Measurements from ENCODE around the gene KCNE2. TPM values are rescaled to one million over a fixed set of nuclear protein-coding genes. Genes with fewer than 3 reads are reported as not detected.
"Not testable (repeated sequence)": the region's sequence is repeated elsewhere in the genome, so short reads cannot be mapped to it uniquely, and the experiment has no call there.

The KCNE2 gene
- total RNA-seq, 2 donors from 2014 or later, result not detected

DNA sequence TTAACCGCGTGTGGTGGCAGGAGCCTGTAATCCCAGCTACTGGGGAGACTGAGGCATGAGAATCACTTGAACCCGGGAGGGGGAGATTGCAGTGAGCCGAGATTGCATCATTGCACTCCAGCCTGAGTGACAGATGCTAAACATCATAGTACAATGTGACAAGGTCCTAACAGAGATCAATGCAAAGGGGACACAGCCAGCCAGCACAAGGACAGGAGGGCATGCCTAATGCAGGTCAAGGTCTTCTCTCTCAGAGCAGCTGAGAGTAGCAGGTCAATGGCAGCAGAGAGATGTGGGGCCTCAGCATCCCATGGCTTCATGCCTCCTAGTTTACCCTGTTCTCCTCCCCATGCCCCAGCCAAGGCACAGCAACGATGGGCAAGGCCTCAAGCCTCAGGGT, 8.5 kb downstream of the KCNE2 start:
- TF ChIP-seq, protein P1, sequence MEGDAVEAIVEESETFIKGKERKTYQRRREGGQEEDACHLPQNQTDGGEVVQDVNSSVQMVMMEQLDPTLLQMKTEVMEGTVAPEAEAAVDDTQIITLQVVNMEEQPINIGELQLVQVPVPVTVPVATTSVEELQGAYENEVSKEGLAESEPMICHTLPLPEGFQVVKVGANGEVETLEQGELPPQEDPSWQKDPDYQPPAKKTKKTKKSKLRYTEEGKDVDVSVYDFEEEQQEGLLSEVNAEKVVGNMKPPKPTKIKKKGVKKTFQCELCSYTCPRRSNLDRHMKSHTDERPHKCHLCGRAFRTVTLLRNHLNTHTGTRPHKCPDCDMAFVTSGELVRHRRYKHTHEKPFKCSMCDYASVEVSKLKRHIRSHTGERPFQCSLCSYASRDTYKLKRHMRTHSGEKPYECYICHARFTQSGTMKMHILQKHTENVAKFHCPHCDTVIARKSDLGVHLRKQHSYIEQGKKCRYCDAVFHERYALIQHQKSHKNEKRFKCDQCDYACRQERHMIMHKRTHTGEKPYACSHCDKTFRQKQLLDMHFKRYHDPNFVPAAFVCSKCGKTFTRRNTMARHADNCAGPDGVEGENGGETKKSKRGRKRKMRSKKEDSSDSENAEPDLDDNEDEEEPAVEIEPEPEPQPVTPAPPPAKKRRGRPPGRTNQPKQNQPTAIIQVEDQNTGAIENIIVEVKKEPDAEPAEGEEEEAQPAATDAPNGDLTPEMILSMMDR (IDR thresholded peaks at IDR 0.05), result no peak

DNA sequence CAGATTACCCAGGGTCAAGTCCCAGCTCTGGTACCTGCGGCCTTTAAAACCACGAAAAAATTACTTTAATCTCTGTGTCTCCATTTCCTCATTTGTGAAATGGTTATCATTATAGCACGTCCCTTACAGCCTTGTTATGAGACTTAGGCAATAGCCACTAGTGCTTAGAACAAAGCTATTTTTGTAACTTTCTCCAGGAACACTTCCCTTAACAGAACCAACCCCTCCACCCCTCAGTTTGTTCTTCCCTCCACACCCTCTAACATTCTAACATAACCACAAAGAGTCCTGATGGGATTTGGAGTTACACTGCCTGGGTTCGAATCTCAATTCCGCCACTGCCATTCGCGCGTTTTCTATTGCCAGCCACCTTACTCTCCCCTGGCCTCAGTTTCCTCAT, 10.7 kb downstream of the KCNE2 start:
- H3K9me3 ChIP-seq; H3K4me1 ChIP-seq; H3K27me3 ChIP-seq; H3K4me3 ChIP-seq; H3K27ac ChIP-seq; H3K36me3 ChIP-seq; DNase-seq (ENCODE audit: low spot score): not testable (repeated sequence)

More for the DNA sequence above, 8.5 kb downstream of the KCNE2 start:
- H3K36me3 ChIP-seq, result no peaks in the 10 kb centered on the region
- no peaks in the 10 kb centered on the region for H3K27me3 ChIP-seq
- peaks cover 0 to under 1% of the 10 kb centered on the region in 2 donors for H3K4me1 ChIP-seq
- H3K9me3 ChIP-seq, result no peaks in the 10 kb centered on the region
- H3K4me3 ChIP-seq, result no peak overlapping the region
- DNase-seq (ENCODE audit: low spot score), result no peak
- no peak overlapping the region for H3K27ac ChIP-seq

DNA sequence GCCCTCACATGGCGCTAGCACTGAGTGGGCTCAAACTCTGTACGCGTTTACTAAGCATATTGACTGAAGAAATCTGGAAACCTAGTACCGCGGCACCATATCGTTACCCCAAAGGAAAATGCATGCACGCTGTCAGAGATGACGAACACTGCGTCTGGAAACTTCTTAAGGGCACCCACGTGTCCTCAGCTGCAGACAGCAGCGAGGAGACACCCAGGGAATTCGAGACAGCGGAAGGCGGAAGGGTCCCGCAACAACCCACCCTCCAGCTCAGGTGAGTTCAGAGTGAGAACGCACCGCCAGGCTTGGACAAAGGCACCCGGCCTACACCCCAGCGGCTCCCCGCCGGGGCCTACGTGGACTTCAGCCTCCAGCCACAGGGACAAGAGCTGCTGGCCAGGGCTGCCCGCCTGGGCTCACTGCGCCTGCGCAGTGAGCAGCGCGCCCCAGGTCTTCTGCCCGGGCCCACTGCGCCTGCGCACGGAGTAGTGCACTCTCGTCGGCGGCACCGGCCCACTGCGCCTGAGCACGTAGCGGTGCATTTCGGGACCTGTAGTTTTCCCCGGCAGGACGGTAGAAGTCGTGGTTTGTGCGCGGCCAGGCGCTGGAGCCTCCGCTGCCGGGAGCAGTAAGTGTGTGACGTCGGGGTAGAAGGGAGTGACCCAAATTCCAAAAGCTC, 11.3 kb downstream of the KCNE2 start, which contains the start of gene SMIM11:
Gene SMIM11, plus strand, starts transcription at position 568 of the 679 bp plus-strand sequence. CDS start 3,998 bp downstream, outside the sequence.
- DNase-seq (ENCODE audit: low spot score); H3K4me3 ChIP-seq; H3K9me3 ChIP-seq; H3K36me3 ChIP-seq; H3K27me3 ChIP-seq; H3K4me1 ChIP-seq; H3K27ac ChIP-seq: not testable (repeated sequence)

DNA sequence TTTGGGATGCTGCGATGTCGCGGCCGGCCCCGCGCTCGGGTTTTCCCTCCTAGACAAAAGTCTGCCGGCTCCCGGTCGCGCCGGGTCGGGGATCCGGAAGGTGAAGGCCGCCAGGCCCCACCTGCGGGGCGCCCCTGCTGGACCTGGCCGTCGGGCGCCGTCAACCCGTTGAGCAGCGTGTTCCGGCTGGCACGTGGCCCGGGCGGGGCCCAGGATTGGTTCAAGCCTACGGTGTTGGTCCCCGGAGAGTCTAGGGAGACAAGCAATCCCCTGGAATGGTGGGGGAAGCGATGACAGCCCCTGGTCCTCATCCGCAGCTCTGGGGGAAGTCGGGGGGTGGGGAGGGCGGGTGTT, 11.8 kb downstream of the KCNE2 start:
- DNase-seq (ENCODE audit: low spot score); H3K9me3 ChIP-seq; H3K4me1 ChIP-seq; H3K27me3 ChIP-seq; H3K4me3 ChIP-seq; H3K36me3 ChIP-seq; H3K27ac ChIP-seq: not testable (repeated sequence)

DNA sequence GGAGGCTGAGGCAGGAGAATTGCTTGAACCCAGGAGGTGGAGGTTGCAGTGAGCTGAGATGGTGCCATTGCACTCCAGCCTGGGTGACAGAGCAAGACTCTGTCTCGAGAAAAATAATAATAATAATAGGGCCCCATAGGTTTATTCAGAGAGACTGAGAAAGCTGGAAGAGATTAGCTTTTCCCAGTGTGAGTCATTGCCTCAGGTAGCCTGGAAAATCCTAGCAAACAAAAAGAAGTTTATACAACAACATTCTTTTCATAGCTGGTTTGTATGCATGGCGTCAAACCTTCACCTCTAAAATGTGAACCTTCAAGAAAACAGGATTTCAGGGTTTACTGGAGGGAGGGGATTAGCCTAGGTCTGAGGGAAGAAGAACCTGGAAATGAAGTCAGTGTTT, 19.3 kb downstream of the KCNE2 start:
- not testable (repeated sequence) for H3K4me3 ChIP-seq; H3K27me3 ChIP-seq; H3K9me3 ChIP-seq; DNase-seq (ENCODE audit: low spot score); H3K4me1 ChIP-seq; H3K27ac ChIP-seq; H3K36me3 ChIP-seq

DNA sequence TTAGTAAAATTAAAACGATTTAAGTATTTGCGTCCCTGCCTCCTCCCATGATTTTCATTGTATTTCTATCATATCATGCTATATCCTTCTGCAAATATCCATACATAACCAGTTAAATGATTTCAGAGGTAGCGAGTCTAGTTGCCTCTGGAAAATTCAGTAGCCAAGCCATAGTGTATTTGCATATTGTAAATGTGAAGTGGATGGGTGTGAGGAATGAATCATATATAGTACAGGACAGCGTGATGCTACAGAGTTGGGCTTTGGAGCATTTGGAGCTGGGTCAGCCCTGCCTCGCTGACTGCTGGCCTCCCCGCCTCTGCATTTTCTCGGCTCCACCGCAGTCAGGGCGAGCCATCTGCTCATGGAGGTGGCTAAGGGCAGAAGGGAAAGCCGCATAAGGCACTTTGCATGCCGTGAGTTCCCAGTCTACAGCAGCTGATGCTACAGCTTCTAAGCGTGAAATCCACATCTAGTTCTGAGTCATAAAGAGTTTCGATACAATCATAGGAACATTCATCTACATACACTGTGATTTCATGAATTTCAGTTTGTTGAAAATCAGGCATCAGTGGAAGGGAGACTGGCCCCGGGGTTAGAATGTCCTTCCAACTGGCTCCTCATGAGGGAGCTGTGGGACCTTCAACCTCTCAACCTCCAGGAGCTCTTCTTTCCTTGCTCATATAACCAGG, 20.1 kb downstream of the KCNE2 start:
- not testable (repeated sequence) for H3K27me3 ChIP-seq; DNase-seq (ENCODE audit: low spot score); H3K9me3 ChIP-seq; H3K27ac ChIP-seq; H3K36me3 ChIP-seq; H3K4me3 ChIP-seq; H3K4me1 ChIP-seq

DNA sequence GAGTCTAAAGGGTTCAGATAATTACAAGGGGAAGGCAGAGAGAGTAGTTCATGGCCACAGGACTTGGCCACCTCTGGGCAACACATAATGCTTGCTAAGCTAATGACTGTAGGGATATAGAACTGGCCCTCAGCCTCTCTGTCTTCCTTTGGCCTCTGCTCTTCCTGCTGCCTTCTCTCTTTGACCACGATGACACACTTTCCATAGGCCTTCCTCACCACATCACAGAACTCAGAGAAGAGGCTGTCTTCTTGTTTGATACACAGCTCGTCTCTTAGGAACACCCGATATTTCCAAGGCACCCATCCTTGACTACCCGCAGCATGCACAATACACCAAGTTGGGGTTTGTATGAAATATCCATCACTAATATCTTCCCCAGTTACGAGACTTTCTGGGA, 36.7 kb downstream of the KCNE2 start:
- H3K9me3 ChIP-seq; H3K4me3 ChIP-seq; H3K27ac ChIP-seq; H3K36me3 ChIP-seq; H3K27me3 ChIP-seq; H3K4me1 ChIP-seq; DNase-seq (ENCODE audit: low spot score): not testable (repeated sequence)

DNA sequence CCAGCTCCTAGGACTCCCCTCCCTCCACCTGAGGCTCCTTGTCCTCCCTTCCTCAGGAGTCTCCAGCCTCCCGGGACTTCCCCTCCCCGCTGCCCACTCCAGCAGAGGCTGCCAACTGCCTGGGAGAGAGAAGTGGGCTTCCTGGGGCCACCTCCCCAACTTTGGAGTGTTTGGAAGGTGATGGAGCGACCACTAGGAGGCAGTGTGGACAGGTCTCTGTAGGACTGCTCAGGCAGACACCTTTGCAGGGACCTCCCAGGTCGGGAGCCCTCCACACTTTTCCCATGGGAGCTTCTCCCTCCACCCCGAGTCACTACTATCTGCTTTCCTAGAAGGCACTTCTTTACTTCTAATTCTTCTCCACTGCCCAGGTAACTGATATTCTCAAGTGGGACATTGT, 40.9 kb downstream of the KCNE2 start:
- not testable (repeated sequence) for H3K9me3 ChIP-seq; DNase-seq (ENCODE audit: low spot score); H3K27me3 ChIP-seq; H3K36me3 ChIP-seq; H3K27ac ChIP-seq; H3K4me3 ChIP-seq; H3K4me1 ChIP-seq

DNA sequence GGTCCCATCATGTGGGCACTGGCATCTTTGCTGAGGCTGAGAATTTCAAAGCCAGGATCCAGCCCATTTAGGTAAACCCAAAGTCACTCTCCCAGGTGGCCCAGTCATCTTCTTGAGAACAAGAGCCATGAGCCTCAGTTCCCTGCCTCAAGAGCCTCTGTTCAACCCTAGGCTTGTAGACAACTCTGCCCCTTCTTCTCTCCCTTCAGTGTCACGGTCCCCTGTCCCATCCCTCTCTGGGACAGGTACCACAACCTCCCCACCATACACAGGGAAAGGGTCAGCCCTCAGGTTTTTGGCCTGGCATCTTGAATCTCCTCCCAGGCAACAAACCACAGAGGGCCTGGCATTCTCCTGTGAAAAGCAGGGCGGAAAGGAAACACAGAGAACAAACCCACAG, 41.9 kb downstream of the KCNE2 start:
- not testable (repeated sequence) for H3K27me3 ChIP-seq; H3K36me3 ChIP-seq; H3K9me3 ChIP-seq; DNase-seq (ENCODE audit: low spot score); H3K27ac ChIP-seq; H3K4me3 ChIP-seq; H3K4me1 ChIP-seq

DNA sequence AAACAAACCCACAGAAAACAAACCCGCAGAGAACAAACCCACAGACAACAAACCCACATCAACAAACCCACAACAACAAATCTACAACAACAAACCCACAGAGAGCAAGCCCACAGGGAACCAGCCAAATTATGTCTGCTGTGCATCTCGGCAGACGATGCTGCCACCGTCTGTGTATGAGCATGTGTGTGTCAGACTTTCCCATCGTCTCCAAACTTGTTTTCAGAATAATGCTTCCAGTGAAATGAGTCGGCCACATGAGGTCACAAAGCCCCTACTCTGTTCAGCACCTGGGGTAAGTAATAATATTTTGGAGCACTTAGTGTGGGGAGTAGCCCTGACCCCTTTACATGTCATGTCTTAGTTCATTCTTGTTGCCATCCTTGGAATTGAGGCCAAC, 42.3 kb downstream of the KCNE2 start:
- not testable (repeated sequence) for H3K4me3 ChIP-seq; H3K27ac ChIP-seq; DNase-seq (ENCODE audit: low spot score); H3K4me1 ChIP-seq; H3K9me3 ChIP-seq; H3K36me3 ChIP-seq; H3K27me3 ChIP-seq

DNA sequence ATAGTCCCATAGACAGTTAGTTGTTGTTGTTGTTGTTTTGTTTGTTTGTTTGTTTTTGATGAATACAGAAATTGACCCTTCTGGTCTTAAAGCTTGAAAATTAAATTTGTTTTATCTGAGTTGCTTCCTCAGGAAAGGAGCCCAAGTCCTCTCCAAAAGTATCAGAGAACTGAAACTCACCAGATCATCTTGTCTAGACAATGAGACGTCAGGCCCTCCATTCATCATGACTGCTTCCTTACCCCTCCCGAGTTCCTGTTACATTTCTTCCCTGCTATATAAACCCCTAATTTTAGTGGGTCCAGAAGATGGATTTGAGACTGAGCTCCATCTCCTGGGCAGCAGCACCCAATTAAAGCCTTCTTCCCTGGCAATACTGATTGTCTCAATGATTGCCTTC, 42.9 kb downstream of the KCNE2 start:
- not testable (repeated sequence) for DNase-seq (ENCODE audit: low spot score); H3K27me3 ChIP-seq; H3K27ac ChIP-seq; H3K4me1 ChIP-seq; H3K9me3 ChIP-seq; H3K36me3 ChIP-seq; H3K4me3 ChIP-seq

DNA sequence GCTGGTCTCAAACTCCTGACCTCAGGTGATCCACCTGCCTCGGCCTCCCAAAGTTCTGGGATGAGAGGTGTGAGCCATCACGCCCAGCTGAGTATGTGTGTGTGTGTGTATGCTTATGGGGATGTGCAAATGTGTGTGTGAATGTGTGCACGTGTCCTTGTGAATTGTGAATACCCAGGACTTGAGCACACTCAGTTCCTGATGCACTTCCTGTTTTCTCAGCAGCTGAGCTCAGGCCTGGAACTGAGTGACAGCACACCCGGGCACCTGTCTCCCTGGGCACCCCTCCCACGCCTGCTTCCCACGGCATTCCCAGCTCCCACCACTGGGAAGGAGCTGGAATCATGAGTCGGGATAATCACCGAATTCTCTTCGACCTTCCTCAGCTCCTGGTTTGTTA, 43.5 kb downstream of the KCNE2 start:
- H3K36me3 ChIP-seq; H3K27ac ChIP-seq; H3K27me3 ChIP-seq; H3K4me3 ChIP-seq; H3K4me1 ChIP-seq; H3K9me3 ChIP-seq; DNase-seq (ENCODE audit: low spot score): not testable (repeated sequence)

DNA sequence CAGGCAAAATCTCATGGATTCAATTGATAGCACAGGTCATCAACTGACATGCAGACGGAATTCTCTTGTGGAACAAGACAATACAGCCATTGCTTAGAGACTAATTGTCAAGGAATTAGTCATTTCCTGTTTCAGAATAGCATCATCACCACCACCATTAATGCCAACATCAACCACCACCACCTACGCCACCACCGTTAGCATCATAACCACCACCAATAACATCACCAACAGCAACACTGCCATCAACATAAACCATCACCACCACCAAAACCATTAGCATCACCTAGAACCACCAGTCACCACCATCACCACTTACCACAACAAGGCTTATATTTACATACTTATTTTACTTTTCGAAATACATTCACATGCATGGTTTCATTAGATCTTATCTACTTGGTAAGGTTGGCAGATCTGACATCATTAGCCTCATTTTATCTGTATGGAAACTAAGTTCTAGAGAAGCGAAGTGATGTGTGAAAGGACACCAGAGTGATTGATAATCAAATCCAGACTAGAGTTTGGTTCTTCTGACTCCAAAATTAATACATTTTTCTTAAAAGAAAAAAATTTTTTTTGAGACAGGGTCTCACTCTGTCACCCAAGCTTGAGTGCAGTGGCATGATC, 53.8 kb downstream of the KCNE2 start:
- DNase-seq (ENCODE audit: low spot score); H3K4me1 ChIP-seq; H3K4me3 ChIP-seq; H3K9me3 ChIP-seq; H3K27ac ChIP-seq; H3K36me3 ChIP-seq; H3K27me3 ChIP-seq: not testable (repeated sequence)

All from right atrium auricular region (tissue), 2 donors.